H1 (cell line): ENCODE measurements around the gene TNRC6C. TPM values are rescaled to one million over a fixed set of nuclear protein-coding genes. Genes with fewer than 3 reads are reported as not detected.

Experiments
- ATF2 ChIP-seq: IDR thresholded peaks from 2 replicates; pipeline ENCODE4 v1.6.1; 2012; ENCODE audit warnings: low read length, inconsistent platforms
- BACH1 ChIP-seq: IDR thresholded peaks from 2 replicates; pipeline ENCODE4 v1.6.1; 2012; ENCODE audit warnings: low read length, improper control_type of control experiment
- CHD1 ChIP-seq: IDR thresholded peaks from 2 replicates; pipeline ENCODE4 v1.6.1; 2012; ENCODE audit warnings: low read depth, low read length, improper control_type of control experiment
- CHD2 ChIP-seq: IDR thresholded peaks from 2 replicates; pipeline ENCODE4 v1.6.1; 2012; ENCODE audit warnings: low read length, improper control_type of control experiment
- HDAC6 ChIP-seq: IDR thresholded peaks from one replicate; pipeline ENCODE4 v1.7.1; 2012; ENCODE audit warnings: low read depth, mild to moderate bottlenecking, inconsistent platforms, low read length, moderate library complexity
- RBBP5 ChIP-seq: IDR thresholded peaks from 2 replicates; pipeline ENCODE4 v1.7.1; 2012; ENCODE audit warnings: low read depth, mild to moderate bottlenecking, inconsistent platforms, low read length, moderate library complexity, borderline replicate concordance
- SIN3A ChIP-seq, 2 experiments: IDR thresholded peaks in 1 of 2; conservative IDR thresholded peaks in 1 of 2; 2 replicates each; pipeline ENCODE4 v1.6.1; 2011 to 2012; ENCODE audit warnings: low read length in 2 of 2, improper control_type of control experiment in 1 of 2, low read depth in 1 of 2, mild to moderate bottlenecking in 1 of 2
- TEAD4 ChIP-seq: IDR thresholded peaks from 2 replicates; pipeline ENCODE4 v1.6.1; 2012; ENCODE audit warnings: low read depth, low read length, inconsistent platforms, mixed read lengths
- polyA plus RNA-seq, 7 experiments: library from polyadenylated mRNA; depleted of rRNA in 3 of 7; stranded (reverse) in 5 of 7; unstranded in 2 of 7; fragments of >200 nt in 5 of 7; fragments of 200-250 nt in 2 of 7; gene quantifications; 1 replicate in 5 of 7; 2 replicates in 1 of 7; 4 replicates in 1 of 7; pipeline versions ENCODE4 v1.2.1 to v1.2.3, GENCODE V29; 2011 to 2013; ENCODE audit warnings: missing spikeins in 2 of 7, mixed read lengths in 2 of 7
- total RNA-seq: library from RNA; stranded (reverse); fragmentation: NEBNext Ultra II Directional; extraction: Animal tissue kit (Norgen Biotek cat#: 25700); gene quantifications from 2 replicates; pipeline ENCODE4 v1.2.1, GENCODE V29; 2021

TNRC6C gene
- total and polyA plus RNA-seq, 2 of the 8 experiments (the other 6 are each of a cell fraction or from before 2014, with no cell fraction given): 2.8 to 28.9 TPM

- TF ChIP-seq SIN3A (conservative IDR thresholded peaks at IDR 0.05 in 1 of 2, IDR thresholded peaks at IDR 0.05 in 1 of 2; ENCODE audit: low read depth in 1 of 2, low read length in 2 of 2) (no peak), CHD1 (no peak), TEAD4 (no peak), ATF2 (no peak), CHD2 (no peak), HDAC6 (no peak), BACH1 (no peak), RBBP5 (no peak)
Observed at GRCh38 chr17:78063489-78063888, 105.0 kb downstream of the TNRC6C start (continued).
